Prostate gland (tissue), 2 donors: Measurements from ENCODE around the gene PITPNC1. TPM values are rescaled to one million over a fixed set of nuclear protein-coding genes. Genes with fewer than 3 reads are reported as not detected.

ENCODE experiments used
- DNase-seq: peaks from one replicate; pipeline ENCODE4 v3.0.0-alpha.2; 2019; ENCODE audit warnings: low spot score
- H3K27ac ChIP-seq, 2 donors: fragments of 200-600 bp; sonication (generic); 2 replicates each; pipeline ENCODE4 v1.5.1; 2017 to 2019
- H3K27me3 ChIP-seq: fragments of 200-600 bp; sonication (generic); replicated peaks from 2 replicates; pipeline ENCODE4 v1.5.1; 2019; ENCODE audit not compliant: insufficient read depth
- H3K36me3 ChIP-seq, 2 donors: fragments of 200-600 bp; sonication (generic); 1 replicate in 1 of 2; 2 replicates in 1 of 2; pipeline versions ENCODE4 v1.5.1 to v1.8.1; 2017 to 2019
- H3K4me1 ChIP-seq: fragments of 200-600 bp; sonication (generic); replicated peaks from 2 replicates; pipeline ENCODE4 v1.5.1; 2019
- H3K4me3 ChIP-seq, 2 donors: fragments of 200-600 bp; sonication (generic); 2 replicates each; pipeline ENCODE4 v1.5.1; 2017 to 2019
- H3K9me3 ChIP-seq: fragments of 200-600 bp; sonication (generic); 2 replicates; pipeline ENCODE4 v1.5.1; 2017
- CTCF ChIP-seq, 4 experiments: fragments of 200-600 bp in 2 of 4; fragments of 450-650 bp in 2 of 4; sonication (generic) in 2 of 4; IDR thresholded peaks; 1 replicate in 3 of 4; 2 replicates in 1 of 4; pipeline ENCODE4 v1.5.1; 2016 to 2019; ENCODE audit warnings: antibody characterized with exemption in 4 of 4, mild to moderate bottlenecking in 2 of 4, moderate library complexity in 2 of 4
- POLR2A ChIP-seq: fragments of 450-650 bp; IDR thresholded peaks from one replicate; pipeline ENCODE4 v1.6.1; 2016; ENCODE audit warnings: antibody characterized with exemption, mild to moderate bottlenecking
- POLR2AphosphoS5 ChIP-seq: sonication (generic); formaldehyde crosslinking; IDR thresholded peaks from one replicate; pipeline ENCODE4 v1.6.1; 2017; ENCODE audit warnings: antibody characterized with exemption
- WGBS: methylation state at CpG from one replicate; pipeline ENCODE4 v1.1.5; 2018; 5-methylcytosine and 5-hydroxymethylcytosine counted together
- intact Hi-C: fragments of 100-400 bp; cut with DNase I; formaldehyde crosslinking; loops from one replicate; pipeline ENCODE4 v1.14.2; 2022
- total RNA-seq, 2 donors: library from RNA; depleted of rRNA; stranded (reverse); fragments of >200 nt; gene quantifications; one replicate each; pipeline ENCODE4 v1.1.0, GENCODE V29; 2016

PITPNC1 gene
- total RNA-seq, 2 donors from 2014 or later, result 10.1 to 12.9 TPM

GRCh38 chr17:67438667-67439066, 61.6 kb downstream of the PITPNC1 start:
- DNase-seq, result no peak
- no peak for TF ChIP-seq POLR2AphosphoS5
- 76% methylated on average over 3 of the region's 3 CpGs for WGBS
- H3K27me3 ChIP-seq, result no peaks in the 10 kb centered on the region
- no peaks in the 10 kb centered on the region for H3K36me3 ChIP-seq
- H3K9me3 ChIP-seq, result no peaks in the 10 kb centered on the region
- no peaks in the 10 kb centered on the region for H3K4me1 ChIP-seq
- intact Hi-C loops, result no loop called here
- H3K27ac ChIP-seq, result no peak overlapping the region
- H3K4me3 ChIP-seq, result no peak overlapping the region

- H3K36me3 ChIP-seq, result no peaks in the 10 kb centered on the region
- H3K27ac ChIP-seq, result no peak overlapping the region
- H3K9me3 ChIP-seq, result no peaks in the 10 kb centered on the region
- intact Hi-C loops, result no loop called here
- no peak overlapping the region for H3K4me3 ChIP-seq
- no peaks in the 10 kb centered on the region for H3K27me3 ChIP-seq
- 95% methylated on average over 2 of the region's 2 CpGs for WGBS
- no peak for TF ChIP-seq POLR2A
- no peak for TF ChIP-seq POLR2AphosphoS5
- no peak for TF ChIP-seq CTCF (IDR thresholded peaks at IDR 0.05)
- no peaks in the 10 kb centered on the region for H3K4me1 ChIP-seq
- DNase-seq, result no peak
These were observed 62.2 kb downstream of the PITPNC1 start for GRCh38 chr17:67439269-67439668.

- Histone ChIP-seq H3K4me3 (no peak overlapping the region), H3K36me3 (no peaks in the 10 kb centered on the region), H3K27ac (peak overlapping the region in 1 of 2 donors; percentile 29), H3K27me3 (no peaks in the 10 kb centered on the region), H3K4me1 (no peaks in the 10 kb centered on the region), H3K9me3 (no peaks in the 10 kb centered on the region)
- no peak for DNase-seq
- intact Hi-C loops, result no loop called here
- 74% methylated on average over 7 of the region's 7 CpGs for WGBS
- TF ChIP-seq POLR2AphosphoS5, result no peak
These were observed 63.4 kb downstream of the PITPNC1 start for GRCh38 chr17:67440277-67441051.

GRCh38 chr17:67441052-67441895, 64.2 kb downstream of the PITPNC1 start:
- Histone ChIP-seq H3K36me3 (no peaks in the 10 kb centered on the region), H3K27me3 (no peaks in the 10 kb centered on the region), H3K4me3 (no peak overlapping the region), H3K9me3 (no peaks in the 10 kb centered on the region), H3K27ac (peak overlapping the region; percentile 29), H3K4me1 (no peaks in the 10 kb centered on the region)
- TF ChIP-seq CTCF (IDR thresholded peaks at IDR 0.05), result no peak
- no peak for TF ChIP-seq POLR2A
- TF ChIP-seq POLR2AphosphoS5, result no peak
- WGBS, result 54% methylated on average over 19 of the region's 19 CpGs
- no peak for DNase-seq
- intact Hi-C loops, result no loop called here

- no peak overlapping the region for H3K4me3 ChIP-seq
- no peak for DNase-seq
- WGBS, result 71% methylated on average over 1 of the region's 1 CpG
- no peaks in the 10 kb centered on the region for H3K9me3 ChIP-seq
- H3K27ac ChIP-seq, result peak overlapping the region in 1 of 2 donors; percentile 29
- intact Hi-C loops, result no loop called here
- H3K27me3 ChIP-seq, result no peaks in the 10 kb centered on the region
- H3K36me3 ChIP-seq, result no peaks in the 10 kb centered on the region
- no peaks in the 10 kb centered on the region for H3K4me1 ChIP-seq
- TF ChIP-seq POLR2AphosphoS5, result no peak
- no peak for TF ChIP-seq POLR2A
These were observed 64.8 kb downstream of the PITPNC1 start for GRCh38 chr17:67441896-67442219.

GRCh38 chr17:67442787-67443624, 65.9 kb downstream of the PITPNC1 start:
- Histone ChIP-seq H3K4me3 (no peak overlapping the region), H3K4me1 (no peaks in the 10 kb centered on the region), H3K27me3 (no peaks in the 10 kb centered on the region), H3K36me3 (no peaks in the 10 kb centered on the region), H3K9me3 (no peaks in the 10 kb centered on the region), H3K27ac (peak overlapping the region in 1 of 2 donors; percentile 33)
- 41% methylated on average over 13 of the region's 13 CpGs for WGBS
- TF ChIP-seq POLR2A (no peak), POLR2AphosphoS5 (no peak), CTCF (IDR thresholded peaks at IDR 0.05) (no peak)
- DNase-seq, result no peak
- intact Hi-C loops, result no loop called here
